Memory B cell (primary cell): ENCODE measurements around the gene RAPGEF6.

Experiments used
- ATAC-seq: fragments of 150-1000 bp; cut with Tn5 transposase; 2 replicates; pipeline ENCODE4 v1.10.0; 2021; ENCODE audit warnings: low read depth, mild to moderate bottlenecking, moderate library complexity
- DNase-seq, 2 donors: peaks; one replicate each; pipeline ENCODE4 v3.0.0; 2022; ENCODE audit warnings: low spot score in 2 of 2
- H3K27ac Mint-ChIP-seq: one replicate; pipeline ENCODE4 v1.8.0; 2022; ENCODE audit warnings: mild to moderate bottlenecking, moderate library complexity, mixed read lengths
- H3K27me3 Mint-ChIP-seq: one replicate; pipeline ENCODE4 v1.8.0; 2022; ENCODE audit warnings: mixed read lengths
- H3K36me3 Mint-ChIP-seq: one replicate; pipeline ENCODE4 v1.8.0; 2022; ENCODE audit warnings: mild to moderate bottlenecking, mixed read lengths
- H3K4me1 Mint-ChIP-seq: one replicate; pipeline ENCODE4 v1.8.0; 2022; ENCODE audit warnings: mixed read lengths
- H3K4me3 Mint-ChIP-seq: one replicate; pipeline ENCODE4 v1.8.0; 2022; ENCODE audit warnings: mild to moderate bottlenecking, moderate library complexity, mixed read lengths
- H3K9me3 Mint-ChIP-seq: one replicate; pipeline ENCODE4 v1.8.0; 2022; ENCODE audit warnings: mixed read lengths

Gene RAPGEF6

DNA sequence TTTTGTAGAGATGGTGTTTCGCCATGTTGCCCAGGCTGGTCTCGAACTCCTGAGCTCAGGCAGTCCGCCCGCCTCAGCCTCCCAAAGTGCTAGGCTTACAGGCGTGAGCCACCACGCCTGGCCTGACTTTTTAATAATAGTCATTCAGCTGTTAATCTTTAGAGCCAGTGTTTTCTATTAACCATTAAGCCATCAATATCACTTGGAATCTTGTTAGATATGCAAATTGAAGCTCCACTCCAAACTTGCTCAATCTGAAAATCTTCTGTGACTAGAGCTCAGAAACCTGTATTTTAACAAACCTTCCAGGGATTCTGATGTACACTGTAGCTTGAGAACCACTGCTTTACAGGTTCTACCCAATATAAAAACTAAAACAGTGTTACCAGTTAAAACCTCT is 257.7 kb downstream of the RAPGEF6 start:
- DNase-seq, result no peak
- H3K9me3 Mint-ChIP-seq, result no peaks in the 10 kb centered on the region

DNA sequence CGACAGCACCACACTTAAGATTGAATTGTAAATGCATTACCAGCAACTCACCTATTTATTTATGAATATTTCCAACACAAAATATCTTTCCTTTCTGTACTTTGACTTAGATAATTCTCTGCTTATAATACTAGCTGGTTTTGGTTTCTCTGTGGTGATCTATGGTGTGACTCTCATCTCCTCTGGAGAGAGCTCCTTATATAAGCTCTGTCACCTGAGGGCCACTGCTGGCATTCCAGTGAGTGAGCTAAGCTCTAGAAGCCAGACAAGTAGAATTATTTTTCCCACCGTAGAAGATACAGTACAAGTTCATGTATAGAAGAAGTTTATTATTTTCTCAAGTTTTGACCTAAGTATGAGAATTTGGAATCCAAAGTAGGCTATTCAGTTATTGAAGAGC is 259.7 kb downstream of the RAPGEF6 start:
- ATAC-seq, result no peak
- peaks cover 39% of the 10 kb centered on the region for H3K4me1 Mint-ChIP-seq
- peaks cover 16% of the 10 kb centered on the region for H3K36me3 Mint-ChIP-seq
- H3K27me3 Mint-ChIP-seq, result no peaks in the 10 kb centered on the region
- H3K4me3 Mint-ChIP-seq, result peak overlapping the region; percentile 43
- H3K9me3 Mint-ChIP-seq, result no peaks in the 10 kb centered on the region
- H3K27ac Mint-ChIP-seq, result peak overlapping the region; percentile 98
- DNase-seq, result no peak

More for the DNA sequence above, 257.7 kb downstream of the RAPGEF6 start:
- H3K27ac Mint-ChIP-seq, result peak overlapping the region; percentile 98
- peaks cover 20% of the 10 kb centered on the region for H3K36me3 Mint-ChIP-seq
- no peaks in the 10 kb centered on the region for H3K27me3 Mint-ChIP-seq
- peaks cover 43% of the 10 kb centered on the region for H3K4me1 Mint-ChIP-seq
- no peak for ATAC-seq
- H3K4me3 Mint-ChIP-seq, result no peak overlapping the region
